OCI-LY1 (cell line): Measurements from ENCODE around the gene RP9.

Experiments
- EZH2 ChIP-seq: fragments of 200-600 bp; sonication (generic), shearing (Covaris generic); IDR thresholded peaks from 2 replicates; pipeline ENCODE4 v1.8.0; 2017; ENCODE audit warnings: borderline replicate concordance, mixed run types, mild to moderate bottlenecking, antibody characterized with exemption, low read length, moderate library complexity, mixed read lengths
- TF ChIP-seq, protein P1 (sequence below): fragments of 200-600 bp; sonication (generic), shearing (Covaris generic); IDR thresholded peaks from 2 replicates; pipeline ENCODE4 v1.5.1; 2017; ENCODE audit warnings: mild to moderate bottlenecking, antibody characterized with exemption, low read length, moderate library complexity, mixed read lengths

DNA sequence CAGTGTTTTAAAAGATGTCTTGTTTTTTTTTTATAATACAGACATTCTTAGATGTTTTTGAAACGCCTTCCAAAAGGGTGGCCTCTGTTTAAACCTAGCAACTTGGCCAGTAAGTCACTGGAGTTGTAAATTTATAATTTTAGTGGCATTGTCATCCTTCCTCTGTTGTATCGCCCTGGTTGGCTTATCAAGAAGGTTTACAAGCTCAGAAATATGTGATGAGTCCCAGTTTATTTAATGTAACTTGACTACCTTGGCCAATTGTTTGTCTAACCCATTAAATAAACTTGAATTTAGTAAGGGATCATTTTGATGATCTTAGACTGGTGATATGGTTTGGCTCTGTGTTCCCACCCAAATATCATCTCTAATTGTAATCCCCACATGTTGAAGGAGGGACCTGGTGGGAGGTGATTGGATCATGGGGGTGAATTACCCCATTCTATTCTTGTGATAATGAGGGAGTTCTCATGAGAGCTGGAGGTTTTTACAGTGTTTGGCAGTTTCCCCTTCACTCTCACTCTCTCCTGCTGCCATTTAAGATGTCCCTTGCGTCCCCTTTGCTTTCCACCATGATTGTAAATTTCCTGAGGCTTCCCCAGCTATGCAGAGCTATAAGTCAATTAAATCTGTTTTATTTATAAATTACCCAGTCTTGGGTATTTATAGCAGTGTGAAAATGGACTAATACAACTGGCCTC, 33.2 kb downstream of the RP9 start:
- TF ChIP-seq, protein P1, sequence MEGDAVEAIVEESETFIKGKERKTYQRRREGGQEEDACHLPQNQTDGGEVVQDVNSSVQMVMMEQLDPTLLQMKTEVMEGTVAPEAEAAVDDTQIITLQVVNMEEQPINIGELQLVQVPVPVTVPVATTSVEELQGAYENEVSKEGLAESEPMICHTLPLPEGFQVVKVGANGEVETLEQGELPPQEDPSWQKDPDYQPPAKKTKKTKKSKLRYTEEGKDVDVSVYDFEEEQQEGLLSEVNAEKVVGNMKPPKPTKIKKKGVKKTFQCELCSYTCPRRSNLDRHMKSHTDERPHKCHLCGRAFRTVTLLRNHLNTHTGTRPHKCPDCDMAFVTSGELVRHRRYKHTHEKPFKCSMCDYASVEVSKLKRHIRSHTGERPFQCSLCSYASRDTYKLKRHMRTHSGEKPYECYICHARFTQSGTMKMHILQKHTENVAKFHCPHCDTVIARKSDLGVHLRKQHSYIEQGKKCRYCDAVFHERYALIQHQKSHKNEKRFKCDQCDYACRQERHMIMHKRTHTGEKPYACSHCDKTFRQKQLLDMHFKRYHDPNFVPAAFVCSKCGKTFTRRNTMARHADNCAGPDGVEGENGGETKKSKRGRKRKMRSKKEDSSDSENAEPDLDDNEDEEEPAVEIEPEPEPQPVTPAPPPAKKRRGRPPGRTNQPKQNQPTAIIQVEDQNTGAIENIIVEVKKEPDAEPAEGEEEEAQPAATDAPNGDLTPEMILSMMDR: no peak
- TF ChIP-seq EZH2: no peak
